ENCODE measurements around the gene GRID1.

GRCh38 chr10:86020134-86020533 is 346.5 kb downstream of the GRID1 start:
- TF ChIP-seq NFIC (IDR thresholded peaks at IDR 0.05; ENCODE audit: borderline replicate concordance) (no peak), CTCF (IDR thresholded peaks at IDR 0.05) (no peak), TAF1 (IDR thresholded peaks at IDR 0.05; ENCODE audit: borderline replicate concordance, low read depth, low read length) (no peak), SIN3A (IDR thresholded peaks at IDR 0.05; ENCODE audit: borderline replicate concordance, low read depth, low read length) (no peak)
